ENCODE measurements around the gene PRSS48. TPM values are rescaled to one million over a fixed set of nuclear protein-coding genes. Genes with fewer than 3 reads are reported as not detected.

The PRSS48 gene
- total and polyA plus RNA-seq, 2 of the 4 experiments (the other 2 are of a cell fraction), result not detected

- Histone ChIP-seq H2BK20ac (ENCODE audit: low read depth, low read length) (no peak overlapping the region), H2BK120ac (ENCODE audit: low read depth, low read length) (no peak overlapping the region), H3K56ac (ENCODE audit: extremely low read depth, insufficient read depth, low read length) (no peak overlapping the region), H3K4me3 (ENCODE audit: insufficient read depth, low read depth, low read length) (no peak overlapping the region), H3K9ac (ENCODE audit: low read depth, low read length) (no peak overlapping the region), H3K23ac (ENCODE audit: low read depth, low read length) (no peak overlapping the region), H3K9me3 (ENCODE audit: control insufficient read depth, insufficient read depth, low read length) (no peaks in the 10 kb centered on the region), H2BK5ac (ENCODE audit: low read depth, low read length, poor library complexity, severe bottlenecking) (peak overlapping the region; percentile 13), H4K91ac (ENCODE audit: insufficient read depth, low read depth, low read length) (no peak overlapping the region), H2AFZ (replicated peaks; ENCODE audit: low read length, poor library complexity) (no peak overlapping the region), H3K4me1 (ENCODE audit: control insufficient read depth, insufficient read depth, low read length) (no peaks in the 10 kb centered on the region), H4K5ac (ENCODE audit: low read depth, low read length) (no peak overlapping the region), H3K14ac (replicated peaks; ENCODE audit: low read depth, low read length) (no peak overlapping the region), H3K79me1 (ENCODE audit: low read depth in 1 of 2, low read length in 2 of 2) (no peaks in the 10 kb centered on the region; a peak in 1 of 4 replicates), H3K4me2 (ENCODE audit: low read depth, low read length) (no peak overlapping the region), H2AK5ac (ENCODE audit: low read depth, low read length) (no peak overlapping the region), H3K18ac (ENCODE audit: low read depth, low read length) (no peak overlapping the region), H2BK15ac (ENCODE audit: low read depth, low read length) (no peak overlapping the region), H3K36me3 (ENCODE audit: control insufficient read depth, insufficient read depth, low read length) (no peaks in the 10 kb centered on the region), H3K27me3 (ENCODE audit: control insufficient read depth, insufficient read depth, low read length) (no peaks in the 10 kb centered on the region), H3K27ac (ENCODE audit: insufficient read depth, low read length) (no peak overlapping the region), H3K9me1 (ENCODE audit: insufficient read depth, low read length) (no peaks in the 10 kb centered on the region), H4K8ac (ENCODE audit: low read depth in 2 of 2, low read length in 2 of 2) (no peak overlapping the region), H4K20me1 (ENCODE audit: insufficient read depth, low read length) (no peaks in the 10 kb centered on the region), H2AK9ac (replicated peaks; ENCODE audit: low read depth, low read length, poor library complexity) (no peak overlapping the region), H3K4ac (ENCODE audit: low read depth, low read length) (no peak overlapping the region)
- CTCF ChIA-PET, result interaction anchor here (0.6 to 2.0 kb wide), 2 partner anchors 10 to 239 kb away, joined by 4 to 8 read pairs; partner anchors contain the start of gene PRSS48
- no CpG with 5 or more reads among the region's 4 CpGs for WGBS, 2 experiments (ENCODE audit: extremely low coverage in 2 of 2, insufficient read length in 1 of 2)
- no peak for DNase-seq
- POLR2A ChIA-PET (ENCODE audit: unreplicated experiment), result no interaction called here
- no peak for ATAC-seq (ENCODE audit: low read depth)
- in situ Hi-C loops (cut with MboI; ENCODE audit: low sequenced_read_pairs) (no loop called here), dilution Hi-C loops (cut with HindIII; ENCODE audit: low sequenced_read_pairs, unreplicated experiment) (no loop called here), intact Hi-C loops (cut with micrococcal nuclease) (no loop called here)
- no TSS peak for BruUV-seq (replicated peaks)
- TF ChIP-seq FOS (IDR thresholded peaks at IDR 0.05; ENCODE audit: low read depth, low read length) (no peak), POLR2A (IDR thresholded peaks at IDR 0.05; ENCODE audit: low read depth, low read length) (no peak), MXI1 (IDR thresholded peaks at IDR 0.05; ENCODE audit: borderline replicate concordance, low read depth, low read length) (no peak), USF2 (IDR thresholded peaks at IDR 0.05; ENCODE audit: low read depth, low read length) (no peak), MAFK (IDR thresholded peaks at IDR 0.05; ENCODE audit: low read depth, low read length) (no peak)
Measured at GRCh38 chr4:151267104-151267503, 9.9 kb upstream of the PRSS48 start.

Data from IMR-90 (cell line).